Stomach (tissue), 4 donors: ENCODE data around the gene TMEM187.

ENCODE experiments used
- POLR2A ChIP-seq, 4 donors: fragments of 450-650 bp; IDR thresholded peaks; one replicate each; pipeline ENCODE4 v1.6.1; 2016; ENCODE audit warnings: antibody characterized with exemption in 4 of 4, control low read depth in 2 of 4, mild to moderate bottlenecking in 1 of 4, moderate library complexity in 1 of 4
- TF ChIP-seq, protein P1 (sequence below), 7 experiments: fragments of 450-650 bp in 4 of 7; fragments of 200-600 bp in 3 of 7; sonication (generic) in 3 of 7; IDR thresholded peaks; one replicate each; pipeline ENCODE4 v1.5.1; 2016 to 2019; ENCODE audit warnings: antibody characterized with exemption in 7 of 7, control low read depth in 2 of 7, mild to moderate bottlenecking in 1 of 7

DNA sequence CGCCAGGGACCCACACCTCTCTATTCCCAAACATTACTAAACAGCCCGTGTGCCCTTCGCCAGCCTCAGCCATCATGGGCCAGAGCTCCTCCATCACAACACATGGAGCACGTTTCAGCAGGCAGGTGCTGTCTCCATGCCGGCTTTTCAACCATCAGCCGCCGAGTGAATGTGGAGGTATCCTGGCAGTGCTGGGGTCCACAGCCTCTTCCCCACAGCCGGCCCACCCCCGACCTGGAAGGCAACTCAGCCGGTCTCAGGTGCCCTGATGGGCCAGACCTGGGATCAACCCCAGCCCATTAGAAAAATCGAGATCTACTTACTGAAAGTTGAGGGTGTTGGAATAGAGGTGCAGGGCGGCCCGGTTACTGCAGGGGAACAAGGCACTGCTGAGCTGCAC is 40.8 kb upstream of the TMEM187 start:
- TF ChIP-seq POLR2A (IDR thresholded peaks at IDR 0.05) = no peak
- TF ChIP-seq, protein P1, sequence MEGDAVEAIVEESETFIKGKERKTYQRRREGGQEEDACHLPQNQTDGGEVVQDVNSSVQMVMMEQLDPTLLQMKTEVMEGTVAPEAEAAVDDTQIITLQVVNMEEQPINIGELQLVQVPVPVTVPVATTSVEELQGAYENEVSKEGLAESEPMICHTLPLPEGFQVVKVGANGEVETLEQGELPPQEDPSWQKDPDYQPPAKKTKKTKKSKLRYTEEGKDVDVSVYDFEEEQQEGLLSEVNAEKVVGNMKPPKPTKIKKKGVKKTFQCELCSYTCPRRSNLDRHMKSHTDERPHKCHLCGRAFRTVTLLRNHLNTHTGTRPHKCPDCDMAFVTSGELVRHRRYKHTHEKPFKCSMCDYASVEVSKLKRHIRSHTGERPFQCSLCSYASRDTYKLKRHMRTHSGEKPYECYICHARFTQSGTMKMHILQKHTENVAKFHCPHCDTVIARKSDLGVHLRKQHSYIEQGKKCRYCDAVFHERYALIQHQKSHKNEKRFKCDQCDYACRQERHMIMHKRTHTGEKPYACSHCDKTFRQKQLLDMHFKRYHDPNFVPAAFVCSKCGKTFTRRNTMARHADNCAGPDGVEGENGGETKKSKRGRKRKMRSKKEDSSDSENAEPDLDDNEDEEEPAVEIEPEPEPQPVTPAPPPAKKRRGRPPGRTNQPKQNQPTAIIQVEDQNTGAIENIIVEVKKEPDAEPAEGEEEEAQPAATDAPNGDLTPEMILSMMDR (IDR thresholded peaks at IDR 0.05) = no peak
